ENCODE data around the gene MAIP1.

Gene MAIP1

GRCh38 chr2:199955007-199955338 lies 409 bp upstream of the MAIP1 start:
- Histone ChIP-seq H2BK120ac (ENCODE audit: insufficient read depth, low read length, poor library complexity) (peak overlapping the region; percentile 97), H3K36me3 (ENCODE audit: control insufficient read depth in 1 of 2, insufficient read depth in 2 of 2, low read length in 2 of 2) (peaks cover 2 to 3% of the 10 kb centered on the region in 2 experiments), H3K9ac (ENCODE audit: low read length) (peak overlapping the region; percentile 90), H3K27ac (ENCODE audit: low read depth, low read length) (peak overlapping the region; percentile 98), H3K79me2 (ENCODE audit: control insufficient read depth, insufficient read depth, low read length, poor library complexity) (peaks cover 14% of the 10 kb centered on the region), H3K4me1 (ENCODE audit: control insufficient read depth in 1 of 2, insufficient read depth in 2 of 2, low read length in 2 of 2) (peaks cover 0 to 8% of the 10 kb centered on the region in 2 experiments), H3K14ac (ENCODE audit: low read length) (peak overlapping the region; percentile 74), H2BK5ac (ENCODE audit: low read depth, low read length, poor library complexity) (peak overlapping the region; percentile 97), H3K4me3 (ENCODE audit: low read depth, low read length) (peak overlapping the region; percentile 98), H3K4me2 (ENCODE audit: low read length) (peak overlapping the region; percentile 74), H4K12ac (ENCODE audit: low read depth, low read length) (peak overlapping the region; percentile 95), H2AFZ (ENCODE audit: insufficient read depth, low read length, poor library complexity) (peak overlapping the region; percentile 98), H3K23ac (ENCODE audit: low read length) (no peak overlapping the region), H3K79me1 (ENCODE audit: low read length) (peaks cover 10% of the 10 kb centered on the region), H4K8ac (ENCODE audit: low read depth, low read length) (peak overlapping the region; percentile 97), H4K91ac (ENCODE audit: low read depth, low read length) (peak overlapping the region; percentile 92), H3K27me3 (ENCODE audit: insufficient read depth, low read length) (no peaks in the 10 kb centered on the region), H3K9me3 (ENCODE audit: insufficient read depth, low read depth, low read length) (no peaks in the 10 kb centered on the region), H3K18ac (ENCODE audit: low read length) (peak overlapping the region; percentile 98), H3K4ac (ENCODE audit: low read depth, low read length) (peak overlapping the region; percentile 38), H2BK12ac (ENCODE audit: low read length) (no peak overlapping the region), H2AK5ac (ENCODE audit: low read length) (no peak overlapping the region)
- peak; percentile 33 to 60 for DNase-seq
- no CpG with 5 or more reads among the region's 13 CpGs for WGBS (ENCODE audit: extremely low coverage, insufficient coverage, insufficient read length)

GRCh38 chr2:199956062-199956380 lies 639 bp downstream of the MAIP1 start:
- H3K14ac ChIP-seq (ENCODE audit: low read length): peak overlapping the region; percentile 82
- H3K27ac ChIP-seq (ENCODE audit: low read depth, low read length): peak overlapping the region; percentile 98
- peak overlapping the region; percentile 92 for H3K4ac ChIP-seq (ENCODE audit: low read depth, low read length)
- H3K4me2 ChIP-seq (ENCODE audit: low read length): peak overlapping the region; percentile 74
- H3K4me3 ChIP-seq (ENCODE audit: low read depth, low read length): peak overlapping the region; percentile 98
- H3K79me1 ChIP-seq (ENCODE audit: low read length): peaks cover 10% of the 10 kb centered on the region
- no peaks in the 10 kb centered on the region for H3K9me3 ChIP-seq (ENCODE audit: insufficient read depth, low read depth, low read length)
- H4K8ac ChIP-seq (ENCODE audit: low read depth, low read length): peak overlapping the region; percentile 97
- H2BK5ac ChIP-seq (ENCODE audit: low read depth, low read length, poor library complexity): peak overlapping the region; percentile 97
- WGBS (ENCODE audit: extremely low coverage, insufficient coverage, insufficient read length): no CpG with 5 or more reads among the region's 10 CpGs
- peaks cover 14% of the 10 kb centered on the region for H3K79me2 ChIP-seq (ENCODE audit: control insufficient read depth, insufficient read depth, low read length, poor library complexity)
- peak overlapping the region; percentile 97 for H3K9ac ChIP-seq (ENCODE audit: low read length)
- peaks cover 0 to 8% of the 10 kb centered on the region in 2 experiments for H3K4me1 ChIP-seq (ENCODE audit: control insufficient read depth in 1 of 2, insufficient read depth in 2 of 2, low read length in 2 of 2)
- no peak overlapping the region for H2BK12ac ChIP-seq (ENCODE audit: low read length)
- peak overlapping the region; percentile 92 for H4K91ac ChIP-seq (ENCODE audit: low read depth, low read length)
- H2AK5ac ChIP-seq (ENCODE audit: low read length): peak overlapping the region; percentile 20
- peak overlapping the region; percentile 59 for H4K12ac ChIP-seq (ENCODE audit: low read depth, low read length)
- H3K18ac ChIP-seq (ENCODE audit: low read length): peak overlapping the region; percentile 79
- no peak for DNase-seq
- H3K23ac ChIP-seq (ENCODE audit: low read length): no peak overlapping the region
- peaks cover under 1 to 2% of the 10 kb centered on the region in 2 experiments for H3K36me3 ChIP-seq (ENCODE audit: control insufficient read depth in 1 of 2, insufficient read depth in 2 of 2, low read length in 2 of 2)
- H2BK120ac ChIP-seq (ENCODE audit: insufficient read depth, low read length, poor library complexity): peak overlapping the region; percentile 97
- H3K27me3 ChIP-seq (ENCODE audit: insufficient read depth, low read length): no peaks in the 10 kb centered on the region
- peak overlapping the region; percentile 83 for H2AFZ ChIP-seq (ENCODE audit: insufficient read depth, low read length, poor library complexity)

GRCh38 chr2:199958014-199958413 lies 2.6 kb downstream of the MAIP1 start:
- no peak overlapping the region for H4K12ac ChIP-seq (ENCODE audit: low read depth, low read length)
- H3K79me1 ChIP-seq (ENCODE audit: low read length): peaks cover 10% of the 10 kb centered on the region
- H3K27ac ChIP-seq (ENCODE audit: low read depth, low read length): no peak overlapping the region
- no peak overlapping the region for H2BK5ac ChIP-seq (ENCODE audit: low read depth, low read length, poor library complexity)
- H2AK5ac ChIP-seq (ENCODE audit: low read length): no peak overlapping the region
- H3K4me1 ChIP-seq (ENCODE audit: control insufficient read depth in 1 of 2, insufficient read depth in 2 of 2, low read length in 2 of 2): peaks cover 0 to 8% of the 10 kb centered on the region in 2 experiments
- H3K4me3 ChIP-seq (ENCODE audit: low read depth, low read length): no peak overlapping the region
- no peaks in the 10 kb centered on the region for H3K27me3 ChIP-seq (ENCODE audit: insufficient read depth, low read length)
- H3K9ac ChIP-seq (ENCODE audit: low read length): no peak overlapping the region
- no peak overlapping the region for H3K4me2 ChIP-seq (ENCODE audit: low read length)
- peaks cover 6 to 9% of the 10 kb centered on the region in 2 experiments for H3K36me3 ChIP-seq (ENCODE audit: control insufficient read depth in 1 of 2, insufficient read depth in 2 of 2, low read length in 2 of 2)
- no peaks in the 10 kb centered on the region for H3K9me3 ChIP-seq (ENCODE audit: insufficient read depth, low read depth, low read length)
- no peak overlapping the region for H4K91ac ChIP-seq (ENCODE audit: low read depth, low read length)
- H3K23ac ChIP-seq (ENCODE audit: low read length): no peak overlapping the region
- H2BK120ac ChIP-seq (ENCODE audit: insufficient read depth, low read length, poor library complexity): no peak overlapping the region
- DNase-seq: no peak
- no peak overlapping the region for H4K8ac ChIP-seq (ENCODE audit: low read depth, low read length)
- WGBS (ENCODE audit: extremely low coverage, insufficient coverage, insufficient read length): no CpG with 5 or more reads among the region's 4 CpGs
- no peak overlapping the region for H2AFZ ChIP-seq (ENCODE audit: insufficient read depth, low read length, poor library complexity)
- H3K18ac ChIP-seq (ENCODE audit: low read length): no peak overlapping the region
- H3K4ac ChIP-seq (ENCODE audit: low read depth, low read length): peak overlapping the region; percentile 78
- no peak overlapping the region for H3K14ac ChIP-seq (ENCODE audit: low read length)
- no peak overlapping the region for H2BK12ac ChIP-seq (ENCODE audit: low read length)
- H3K79me2 ChIP-seq (ENCODE audit: control insufficient read depth, insufficient read depth, low read length, poor library complexity): peaks cover 14% of the 10 kb centered on the region

- no peak overlapping the region for H2AK5ac ChIP-seq (ENCODE audit: low read length)
- H4K8ac ChIP-seq (ENCODE audit: low read depth, low read length): no peak overlapping the region
- no peaks in the 10 kb centered on the region for H3K79me2 ChIP-seq (ENCODE audit: control insufficient read depth, insufficient read depth, low read length, poor library complexity)
- no peaks in the 10 kb centered on the region for H3K4me1 ChIP-seq (ENCODE audit: control insufficient read depth in 1 of 2, insufficient read depth in 2 of 2, low read length in 2 of 2)
- no peak overlapping the region for H3K14ac ChIP-seq (ENCODE audit: low read length)
- no peak for DNase-seq
- no peaks in the 10 kb centered on the region for H3K9me3 ChIP-seq (ENCODE audit: insufficient read depth, low read depth, low read length)
- no peak overlapping the region for H3K9ac ChIP-seq (ENCODE audit: low read length)
- H4K91ac ChIP-seq (ENCODE audit: low read depth, low read length): no peak overlapping the region
- no peak overlapping the region for H2BK12ac ChIP-seq (ENCODE audit: low read length)
- no CpG with 5 or more reads among the region's 2 CpGs for WGBS (ENCODE audit: extremely low coverage, insufficient coverage, insufficient read length)
- no peak overlapping the region for H4K12ac ChIP-seq (ENCODE audit: low read depth, low read length)
- H2AFZ ChIP-seq (ENCODE audit: insufficient read depth, low read length, poor library complexity): no peak overlapping the region
- no peaks in the 10 kb centered on the region for H3K27me3 ChIP-seq (ENCODE audit: insufficient read depth, low read length)
- H3K23ac ChIP-seq (ENCODE audit: low read length): no peak overlapping the region
- H3K4ac ChIP-seq (ENCODE audit: low read depth, low read length): no peak overlapping the region
- H3K4me2 ChIP-seq (ENCODE audit: low read length): no peak overlapping the region
- no peak overlapping the region for H3K27ac ChIP-seq (ENCODE audit: low read depth, low read length)
- no peaks in the 10 kb centered on the region for H3K79me1 ChIP-seq (ENCODE audit: low read length)
- H3K18ac ChIP-seq (ENCODE audit: low read length): no peak overlapping the region
- H2BK5ac ChIP-seq (ENCODE audit: low read depth, low read length, poor library complexity): no peak overlapping the region
- peaks cover 14% of the 10 kb centered on the region in 2 experiments for H3K36me3 ChIP-seq (ENCODE audit: control insufficient read depth in 1 of 2, insufficient read depth in 2 of 2, low read length in 2 of 2)
- H2BK120ac ChIP-seq (ENCODE audit: insufficient read depth, low read length, poor library complexity): no peak overlapping the region
- no peak overlapping the region for H3K4me3 ChIP-seq (ENCODE audit: low read depth, low read length)
These were observed 6.8 kb downstream of the MAIP1 start for GRCh38 chr2:199962203-199962602.
